ENCODE measurements around the gene CASQ2. TPM values are rescaled to one million over a fixed set of nuclear protein-coding genes. Genes with fewer than 3 reads are reported as not detected.

Gene CASQ2
- total RNA-seq, 1 experiment from 2014 or later: not detected

DNA sequence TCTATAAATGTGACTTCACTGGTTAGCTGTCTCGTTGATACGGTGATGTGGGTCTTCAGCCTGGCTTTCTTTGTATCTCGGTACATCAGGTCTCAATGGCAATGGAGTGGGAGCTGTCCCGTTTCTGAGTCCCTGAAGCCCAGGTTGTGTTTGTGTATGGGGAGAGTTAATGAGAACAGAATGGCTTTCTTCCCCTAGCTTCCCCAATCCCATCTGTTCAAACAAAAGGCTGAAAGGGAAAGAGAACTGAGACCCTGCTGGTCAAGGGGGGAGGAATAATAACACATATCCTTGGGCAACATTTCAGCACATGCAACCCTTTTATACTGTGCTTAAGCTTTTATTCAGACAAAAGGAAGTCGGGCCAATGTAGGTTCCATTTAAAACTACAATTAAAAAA, 28.4 kb upstream of the CASQ2 start:
- POLR2A ChIA-PET: interaction anchor here (2.6 kb wide), 1 partner anchor 15 kb away, joined by 8 read pairs; no protein-coding TSS in a partner anchor
- Mint-ChIP-seq H3K27me3 (ENCODE audit: insufficient read depth, unreplicated experiment) (no peaks in the 10 kb centered on the region), H3K4me1 (ENCODE audit: insufficient read depth, unreplicated experiment) (peaks cover 6% of the 10 kb centered on the region)

DNA sequence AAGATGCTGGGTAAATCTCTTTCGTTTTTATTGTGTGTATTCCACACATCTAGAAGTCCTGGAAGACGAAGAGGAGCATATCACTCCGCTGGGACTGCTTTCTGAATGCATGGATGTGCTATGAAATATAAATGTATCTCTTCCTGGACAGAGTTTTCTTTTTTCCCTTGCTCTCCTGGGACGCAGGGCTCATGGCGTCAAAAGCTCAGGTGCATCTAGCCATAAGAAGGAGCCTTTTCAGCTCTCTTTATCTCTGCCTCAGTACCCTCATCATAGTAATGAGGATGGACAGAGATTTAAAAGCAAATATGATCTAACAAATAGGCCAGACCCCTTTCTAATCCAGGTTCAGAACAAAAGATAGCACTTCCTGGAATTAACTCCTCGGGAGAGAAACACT, 27.5 kb upstream of the CASQ2 start:
- TF ChIP-seq, protein P1, sequence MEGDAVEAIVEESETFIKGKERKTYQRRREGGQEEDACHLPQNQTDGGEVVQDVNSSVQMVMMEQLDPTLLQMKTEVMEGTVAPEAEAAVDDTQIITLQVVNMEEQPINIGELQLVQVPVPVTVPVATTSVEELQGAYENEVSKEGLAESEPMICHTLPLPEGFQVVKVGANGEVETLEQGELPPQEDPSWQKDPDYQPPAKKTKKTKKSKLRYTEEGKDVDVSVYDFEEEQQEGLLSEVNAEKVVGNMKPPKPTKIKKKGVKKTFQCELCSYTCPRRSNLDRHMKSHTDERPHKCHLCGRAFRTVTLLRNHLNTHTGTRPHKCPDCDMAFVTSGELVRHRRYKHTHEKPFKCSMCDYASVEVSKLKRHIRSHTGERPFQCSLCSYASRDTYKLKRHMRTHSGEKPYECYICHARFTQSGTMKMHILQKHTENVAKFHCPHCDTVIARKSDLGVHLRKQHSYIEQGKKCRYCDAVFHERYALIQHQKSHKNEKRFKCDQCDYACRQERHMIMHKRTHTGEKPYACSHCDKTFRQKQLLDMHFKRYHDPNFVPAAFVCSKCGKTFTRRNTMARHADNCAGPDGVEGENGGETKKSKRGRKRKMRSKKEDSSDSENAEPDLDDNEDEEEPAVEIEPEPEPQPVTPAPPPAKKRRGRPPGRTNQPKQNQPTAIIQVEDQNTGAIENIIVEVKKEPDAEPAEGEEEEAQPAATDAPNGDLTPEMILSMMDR (IDR thresholded peaks at IDR 0.05; ENCODE audit: unreplicated experiment): no peak
- no peak for DNase-seq (ENCODE audit: unreplicated experiment)
- Mint-ChIP-seq H3K9me3 (ENCODE audit: unreplicated experiment) (no peaks in the 10 kb centered on the region), H3K27me3 (ENCODE audit: insufficient read depth, unreplicated experiment) (no peaks in the 10 kb centered on the region), H3K36me3 (ENCODE audit: insufficient read depth, unreplicated experiment) (no peaks in the 10 kb centered on the region), H3K27ac (ENCODE audit: low read depth, unreplicated experiment) (no peak overlapping the region), H3K4me1 (ENCODE audit: insufficient read depth, unreplicated experiment) (peaks cover 6% of the 10 kb centered on the region), H3K4me3 (ENCODE audit: unreplicated experiment) (no peak overlapping the region)
- POLR2A ChIA-PET: no interaction called here
- no TSS peak for BruUV-seq (replicated peaks)
- intact Hi-C loops (cut with micrococcal nuclease): no loop called here
- CTCF ChIA-PET: no interaction called here

More for the DNA sequence above, 28.4 kb upstream of the CASQ2 start:
- TF ChIP-seq, protein P1 (IDR thresholded peaks at IDR 0.05; ENCODE audit: unreplicated experiment): no peak
- Mint-ChIP-seq H3K36me3 (ENCODE audit: insufficient read depth, unreplicated experiment) (no peaks in the 10 kb centered on the region), H3K27ac (ENCODE audit: low read depth, unreplicated experiment) (no peak overlapping the region), H3K4me3 (ENCODE audit: unreplicated experiment) (no peak overlapping the region), H3K9me3 (ENCODE audit: unreplicated experiment) (no peaks in the 10 kb centered on the region)
- intact Hi-C loops (cut with micrococcal nuclease): no loop called here
- no peak for DNase-seq (ENCODE audit: unreplicated experiment)
- no TSS peak for BruUV-seq (replicated peaks)
- CTCF ChIA-PET: interaction anchor here (0.7 to 0.8 kb wide), 2 partner anchors 11 to 184 kb away, joined by 3 to 4 read pairs; no protein-coding TSS in a partner anchor

DNA sequence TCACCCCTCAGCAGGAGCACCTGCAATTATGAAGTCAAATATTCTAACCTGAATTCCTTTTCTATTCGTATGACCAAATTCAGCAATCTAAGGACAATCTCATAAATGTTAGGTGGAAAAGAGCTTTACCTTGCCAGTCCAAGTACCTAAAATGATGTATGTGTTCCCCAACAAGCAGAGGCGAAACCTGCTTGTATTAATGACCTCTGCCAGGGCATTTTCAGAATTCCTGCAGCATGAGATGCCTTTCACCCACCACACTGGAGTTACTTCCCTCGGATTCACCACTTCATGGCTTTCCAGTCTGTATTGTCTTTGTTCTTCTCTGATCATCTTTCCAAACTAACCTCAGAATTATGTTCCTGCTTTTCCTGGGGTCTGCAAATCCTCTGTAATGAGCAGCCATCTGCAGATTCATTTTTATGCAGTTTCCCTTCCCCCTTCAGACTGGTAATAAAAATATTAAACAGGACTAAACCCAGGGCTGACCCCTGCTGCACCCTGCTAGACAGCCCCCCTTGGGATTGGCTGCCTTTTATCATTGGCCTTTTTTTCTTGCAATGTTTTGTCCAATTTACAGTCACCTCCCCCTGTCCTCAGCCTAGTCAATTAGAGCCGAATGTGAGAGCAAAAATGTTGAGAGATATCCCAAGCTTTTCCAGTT, 26.6 kb upstream of the CASQ2 start:
- no peaks in the 10 kb centered on the region for H3K9me3 Mint-ChIP-seq (ENCODE audit: unreplicated experiment)
- intact Hi-C loops (cut with micrococcal nuclease): no loop called here
- H3K4me3 Mint-ChIP-seq (ENCODE audit: unreplicated experiment): no peak overlapping the region
- no peaks in the 10 kb centered on the region for H3K27me3 Mint-ChIP-seq (ENCODE audit: insufficient read depth, unreplicated experiment)
- no TSS peak for BruUV-seq (replicated peaks)
- ChIA-PET POLR2A (no interaction called here), CTCF (interaction anchor here (1.5 kb wide), 1 partner anchor 187 kb away, joined by 3 read pairs; no protein-coding TSS in a partner anchor)
- peaks cover 6% of the 10 kb centered on the region for H3K4me1 Mint-ChIP-seq (ENCODE audit: insufficient read depth, unreplicated experiment)
- H3K36me3 Mint-ChIP-seq (ENCODE audit: insufficient read depth, unreplicated experiment): no peaks in the 10 kb centered on the region
- H3K27ac Mint-ChIP-seq (ENCODE audit: low read depth, unreplicated experiment): no peak overlapping the region
- TF ChIP-seq, protein P1 (IDR thresholded peaks at IDR 0.05; ENCODE audit: unreplicated experiment): no peak
- no peak for DNase-seq (ENCODE audit: unreplicated experiment)

DNA sequence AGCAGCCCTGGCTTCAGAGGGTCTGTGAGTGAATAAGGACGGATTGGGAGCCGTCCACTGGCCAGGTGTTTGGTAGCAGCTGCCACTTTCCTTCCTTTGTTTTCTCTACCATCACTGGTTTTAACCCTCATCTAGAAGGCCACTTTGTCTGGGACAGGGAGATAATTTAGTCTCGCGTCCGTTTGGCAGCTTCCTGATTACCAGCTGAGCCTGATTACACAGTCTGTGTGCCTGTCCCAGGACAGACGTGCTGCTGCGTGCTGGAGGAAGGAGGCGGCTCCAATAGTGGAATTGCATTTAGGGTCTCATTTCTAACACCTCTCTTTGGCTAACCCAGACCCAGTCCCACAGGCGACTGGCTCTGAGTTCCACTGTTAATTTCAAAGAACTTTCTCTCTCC, 24.6 kb upstream of the CASQ2 start:
- intact Hi-C loops (cut with micrococcal nuclease): no loop called here

More for the DNA sequence above, 24.6 kb upstream of the CASQ2 start:
- no TSS peak for BruUV-seq (replicated peaks)
- ChIA-PET POLR2A (interaction anchor here (0.5 to 1.9 kb wide), 4 partner anchors 10 to 184 kb away, joined by 3 to 7 read pairs (median 4); no protein-coding TSS in a partner anchor), CTCF (interaction anchor here (0.7 to 1.0 kb wide), 2 partner anchors 10 to 651 kb away, joined by 3 to 7 read pairs; no protein-coding TSS in a partner anchor)
- Mint-ChIP-seq H3K4me3 (ENCODE audit: unreplicated experiment) (no peak overlapping the region), H3K27me3 (ENCODE audit: insufficient read depth, unreplicated experiment) (no peaks in the 10 kb centered on the region), H3K36me3 (ENCODE audit: insufficient read depth, unreplicated experiment) (no peaks in the 10 kb centered on the region), H3K27ac (ENCODE audit: low read depth, unreplicated experiment) (no peak overlapping the region), H3K9me3 (ENCODE audit: unreplicated experiment) (no peaks in the 10 kb centered on the region), H3K4me1 (ENCODE audit: insufficient read depth, unreplicated experiment) (peaks cover 6% of the 10 kb centered on the region)
- TF ChIP-seq, protein P1 (IDR thresholded peaks at IDR 0.05; ENCODE audit: unreplicated experiment): no peak
- DNase-seq (ENCODE audit: unreplicated experiment): no peak
